ENCODE data around the gene SRGAP2C. TPM values are rescaled to one million over a fixed set of nuclear protein-coding genes. Genes with fewer than 3 reads are reported as not detected.
"Not testable (repeated sequence)": the region's sequence is repeated elsewhere in the genome, so short reads cannot be mapped to it uniquely, and the experiment has no call there.

SRGAP2C gene
- total RNA-seq, result 1 to 10 TPM; 3.7 to 7.3 (median 5.4) TPM
- long read RNA-seq, result 0 reads

DNA sequence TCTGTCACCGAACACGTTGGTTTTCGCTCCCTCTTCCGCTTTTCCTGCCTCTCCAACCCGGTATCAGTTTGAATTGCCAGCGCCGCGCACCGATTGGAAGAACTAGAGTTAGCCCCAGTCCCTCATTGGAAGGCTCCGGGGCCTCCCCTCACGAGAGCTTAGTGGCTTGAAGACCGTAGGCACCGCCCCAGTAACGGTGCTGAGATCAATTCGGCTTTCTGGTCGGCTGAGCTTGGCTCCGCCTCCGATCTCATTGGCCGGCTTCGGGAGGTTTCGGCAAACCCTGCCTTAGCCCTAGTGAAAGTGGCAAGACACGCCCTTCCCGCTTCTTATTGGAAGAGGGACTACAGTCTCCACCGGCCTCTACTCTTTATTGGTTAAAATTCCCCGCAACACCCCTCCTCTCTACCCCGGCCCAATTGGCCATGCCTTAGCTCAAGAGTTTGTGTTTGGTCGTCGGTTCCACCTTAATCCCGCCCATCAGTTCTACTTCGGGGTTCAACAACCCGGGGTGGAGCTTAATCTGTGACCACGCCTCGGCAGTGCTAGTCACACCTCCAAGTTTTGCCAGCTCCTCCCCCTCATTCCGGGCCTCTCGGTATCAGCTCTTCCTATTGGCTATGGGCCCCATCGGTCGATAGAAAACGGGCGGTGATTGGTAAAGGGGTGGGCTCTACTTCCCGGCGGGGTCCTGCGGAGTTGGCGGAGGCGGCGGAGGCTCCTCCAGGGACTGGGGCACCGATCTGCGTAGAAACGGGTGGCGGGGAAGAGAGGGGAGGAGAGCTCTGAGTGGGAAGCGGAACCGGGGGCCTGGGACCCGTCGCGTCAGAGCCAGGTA lies at the start of gene SRGAP2C, which contains the start of gene FAM72B:
Gene SRGAP2C, plus strand, starts transcription at position 686 of the 838 bp plus-strand sequence. CDS start 2,472 bp downstream, outside the sequence.
Gene FAM72B, minus strand, starts transcription at position 51 of the 838 bp plus-strand sequence. CDS start 851 bp downstream, outside the sequence.
- H3K9me3 ChIP-seq; intact Hi-C loops (cut with DNase I); H3K27me3 ChIP-seq; H3K36me3 ChIP-seq; H3K4me1 ChIP-seq: not testable (repeated sequence)
- DNase-seq (peak; percentile 91 to 95 (median 95)), ATAC-seq (peak; percentile 81 to 91 (median 84))
- peak; percentile 74 for TF ChIP-seq POLR2A (IDR thresholded peaks at IDR 0.05)
- 0% methylated on average over 14 of the region's 54 CpGs for WGBS (ENCODE audit: insufficient coverage, low coverage, low lambda C conversion rate, missing lambda C conversion rate)
- H3K4me3 ChIP-seq, result peak within 1 kb of the TSS in 2 of 3 donors; percentile 44 to 46
- H3K27ac ChIP-seq, result peak within 1 kb of the TSS in 2 of 3 donors; percentile 33 to 36

DNA sequence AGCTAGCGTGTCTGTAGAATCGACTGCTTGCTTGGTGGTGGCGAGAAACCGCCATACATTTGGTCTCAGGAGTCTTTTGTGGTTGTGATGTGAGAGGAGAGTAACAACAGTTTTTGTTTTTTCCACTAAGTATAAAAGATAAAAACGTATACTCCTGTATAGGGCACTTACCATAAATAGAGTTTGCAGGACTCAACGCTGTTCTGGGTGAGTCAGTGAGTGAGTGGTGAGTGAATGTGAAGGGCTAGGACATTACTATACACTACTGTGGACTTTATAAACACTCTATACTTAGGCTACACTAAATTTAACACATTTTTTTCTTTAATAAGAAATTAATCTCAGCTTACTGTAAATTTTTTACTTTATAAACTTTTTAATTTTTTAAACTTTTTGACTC lies 44.4 kb upstream of the SRGAP2C start:
- H3K27me3 ChIP-seq; DNase-seq; ATAC-seq; intact Hi-C loops (cut with DNase I); H3K9me3 ChIP-seq; H3K4me3 ChIP-seq; H3K36me3 ChIP-seq; H3K27ac ChIP-seq; H3K4me1 ChIP-seq: not testable (repeated sequence)
- whole genome bisulfite sequencing (ENCODE audit: insufficient coverage, low coverage, low lambda C conversion rate, missing lambda C conversion rate), result no CpG with 5 or more reads among the region's 6 CpGs

DNA sequence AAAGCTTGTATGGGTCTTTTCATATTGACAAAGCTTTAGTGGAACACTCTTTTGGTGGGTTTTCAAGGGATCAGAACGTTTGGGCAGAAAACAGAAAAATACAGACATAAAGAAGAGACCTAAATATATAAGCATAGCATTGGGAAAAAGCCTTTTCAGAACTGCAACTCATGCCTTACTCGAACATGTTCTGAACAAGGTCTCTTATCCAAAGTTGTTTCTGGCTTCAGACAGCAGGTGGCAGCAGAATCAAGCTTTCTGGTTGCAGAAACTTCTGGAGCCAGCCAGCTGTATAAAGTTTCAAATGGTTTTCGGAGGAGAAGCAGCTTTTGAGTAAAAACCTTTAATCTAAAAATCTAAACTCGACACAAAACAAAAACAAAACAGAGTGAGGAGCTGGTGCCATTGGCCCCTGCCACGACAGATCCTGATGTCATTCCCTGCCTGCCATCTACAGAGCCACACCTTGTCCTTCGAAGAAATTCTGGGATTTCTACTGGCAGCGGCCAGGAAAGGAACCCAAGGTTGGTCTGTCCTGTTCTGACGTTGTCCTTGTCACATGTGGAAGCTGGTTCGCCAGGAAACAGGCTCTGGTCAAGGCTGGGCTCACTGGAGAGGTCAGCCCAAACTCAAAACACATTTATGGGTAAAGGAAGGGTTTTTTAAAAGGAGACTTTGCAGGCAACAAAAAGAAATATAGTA lies 36.1 kb upstream of the SRGAP2C start:
- WGBS (ENCODE audit: insufficient coverage, low coverage, low lambda C conversion rate, missing lambda C conversion rate), result 0% methylated on average over 2 of the region's 9 CpGs
- DNase-seq; H3K36me3 ChIP-seq; H3K4me1 ChIP-seq; H3K27ac ChIP-seq; intact Hi-C loops (cut with DNase I); H3K9me3 ChIP-seq; H3K4me3 ChIP-seq; H3K27me3 ChIP-seq: not testable (repeated sequence)
- peak; percentile 92 to 97 (median 96) for ATAC-seq
- TF ChIP-seq CTCF (IDR thresholded peaks at IDR 0.05), result peak in 2 of 4 donors; percentile 14 to 24

DNA sequence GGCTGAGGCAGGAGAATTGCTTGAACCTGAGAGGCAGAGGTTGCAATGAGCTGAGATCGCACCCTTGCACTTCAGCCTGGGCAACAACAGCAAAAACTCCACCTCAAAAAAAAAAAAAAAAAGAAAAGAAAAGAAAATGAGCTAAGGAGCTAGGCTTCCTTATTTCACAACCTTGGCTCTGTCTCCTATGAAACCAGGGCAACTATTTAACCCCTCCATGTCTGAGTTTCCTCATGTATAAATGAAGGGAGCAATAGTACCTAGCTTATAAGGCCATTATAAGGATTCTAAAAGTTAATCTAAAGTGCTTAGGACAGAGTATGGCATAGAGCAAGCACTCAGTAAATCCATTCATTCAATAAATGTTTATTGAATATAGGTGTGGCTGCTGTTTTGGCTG lies 33.5 kb upstream of the SRGAP2C start:
- intact Hi-C loops (cut with DNase I); ATAC-seq; H3K36me3 ChIP-seq; H3K27ac ChIP-seq; DNase-seq; H3K4me1 ChIP-seq; H3K4me3 ChIP-seq; H3K9me3 ChIP-seq; H3K27me3 ChIP-seq: not testable (repeated sequence)
- WGBS (ENCODE audit: insufficient coverage, low coverage, low lambda C conversion rate, missing lambda C conversion rate), result 80% methylated on average over 1 of the region's 1 CpG

DNA sequence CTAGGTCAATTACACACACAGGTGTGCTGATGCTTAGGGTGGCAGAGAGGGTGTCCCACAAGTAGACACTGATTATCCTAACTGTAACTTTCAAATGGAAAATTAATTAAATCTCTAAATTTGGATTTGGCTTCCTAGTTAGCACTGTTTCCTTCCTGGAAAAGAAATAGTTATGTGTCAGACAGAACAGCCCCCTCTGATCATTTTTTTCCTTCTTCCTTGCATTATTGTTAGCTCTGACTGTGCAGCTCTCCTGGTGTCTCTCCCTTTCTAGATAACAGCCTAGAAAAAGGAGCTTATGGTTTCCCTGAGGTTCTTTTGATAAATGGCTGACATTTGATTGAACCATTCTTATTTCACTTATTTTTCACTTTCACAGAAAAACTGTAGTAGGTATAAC lies 32.0 kb upstream of the SRGAP2C start:
- H3K36me3 ChIP-seq; intact Hi-C loops (cut with DNase I); DNase-seq: not testable (repeated sequence)

DNA sequence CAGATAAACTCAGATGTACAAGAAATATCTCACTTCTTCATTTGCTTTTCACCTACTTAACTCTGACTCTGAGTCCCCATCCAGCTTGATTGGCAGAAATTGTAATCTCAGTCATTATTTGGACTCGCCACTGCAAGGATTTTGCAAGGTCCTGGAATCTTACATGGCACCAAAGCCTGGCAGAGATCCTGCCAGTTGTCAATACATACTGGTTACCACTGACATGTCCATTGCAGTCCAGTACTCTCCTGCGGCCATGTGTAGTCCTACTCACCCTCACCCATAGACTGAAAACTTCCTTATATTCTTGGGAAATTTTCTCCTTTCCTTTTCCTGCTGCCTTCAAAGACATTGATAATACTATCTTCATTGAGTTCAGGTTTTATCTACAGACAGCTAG lies 30.0 kb upstream of the SRGAP2C start:
- intact Hi-C loops (cut with DNase I); H3K4me1 ChIP-seq: not testable (repeated sequence)
- WGBS (ENCODE audit: insufficient coverage, low coverage, low lambda C conversion rate, missing lambda C conversion rate), result 40% methylated on average over 1 of the region's 2 CpGs

More for the DNA sequence above, 32.0 kb upstream of the SRGAP2C start:
- not testable (repeated sequence) for H3K4me3 ChIP-seq, H3K4me1 ChIP-seq, H3K9me3 ChIP-seq, ATAC-seq, H3K27ac ChIP-seq, H3K27me3 ChIP-seq

More for the DNA sequence above, 30.0 kb upstream of the SRGAP2C start:
- H3K4me3 ChIP-seq, DNase-seq, H3K36me3 ChIP-seq, H3K27ac ChIP-seq, H3K27me3 ChIP-seq, H3K9me3 ChIP-seq: not testable (repeated sequence)
- ATAC-seq, result peak in 1 of 4 donors; percentile 57

Measured in right lobe of liver (tissue), 6 donors.